ENCODE data around the gene PDGFRA.

PDGFRA gene

DNA sequence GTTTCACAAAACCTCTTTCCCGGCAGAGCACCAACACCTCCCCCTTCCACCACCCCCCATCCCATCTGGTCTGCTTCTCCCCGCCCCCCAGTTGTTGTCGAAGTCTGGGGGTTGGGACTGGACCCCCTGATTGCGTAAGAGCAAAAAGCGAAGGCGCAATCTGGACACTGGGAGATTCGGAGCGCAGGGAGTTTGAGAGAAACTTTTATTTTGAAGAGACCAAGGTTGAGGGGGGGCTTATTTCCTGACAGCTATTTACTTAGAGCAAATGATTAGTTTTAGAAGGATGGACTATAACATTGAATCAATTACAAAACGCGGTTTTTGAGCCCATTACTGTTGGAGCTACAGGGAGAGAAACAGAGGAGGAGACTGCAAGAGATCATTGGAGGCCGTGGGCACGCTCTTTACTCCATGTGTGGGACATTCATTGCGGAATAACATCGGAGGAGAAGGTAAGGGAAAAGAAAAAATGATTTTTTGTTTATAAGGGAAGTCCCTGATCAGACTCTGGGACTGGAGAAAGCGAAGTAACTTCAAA is at the start of gene PDGFRA:
PDGFRA (plus strand) TSS at position 333 of the 541 bp plus-strand sequence. CDS start 29,476 bp downstream, outside the sequence.
- no peak for DNase-seq

- no peak for DNase-seq
Measured at GRCh38 chr4:54184581-54184980, 44.5 kb upstream of the PDGFRA start.

DNA sequence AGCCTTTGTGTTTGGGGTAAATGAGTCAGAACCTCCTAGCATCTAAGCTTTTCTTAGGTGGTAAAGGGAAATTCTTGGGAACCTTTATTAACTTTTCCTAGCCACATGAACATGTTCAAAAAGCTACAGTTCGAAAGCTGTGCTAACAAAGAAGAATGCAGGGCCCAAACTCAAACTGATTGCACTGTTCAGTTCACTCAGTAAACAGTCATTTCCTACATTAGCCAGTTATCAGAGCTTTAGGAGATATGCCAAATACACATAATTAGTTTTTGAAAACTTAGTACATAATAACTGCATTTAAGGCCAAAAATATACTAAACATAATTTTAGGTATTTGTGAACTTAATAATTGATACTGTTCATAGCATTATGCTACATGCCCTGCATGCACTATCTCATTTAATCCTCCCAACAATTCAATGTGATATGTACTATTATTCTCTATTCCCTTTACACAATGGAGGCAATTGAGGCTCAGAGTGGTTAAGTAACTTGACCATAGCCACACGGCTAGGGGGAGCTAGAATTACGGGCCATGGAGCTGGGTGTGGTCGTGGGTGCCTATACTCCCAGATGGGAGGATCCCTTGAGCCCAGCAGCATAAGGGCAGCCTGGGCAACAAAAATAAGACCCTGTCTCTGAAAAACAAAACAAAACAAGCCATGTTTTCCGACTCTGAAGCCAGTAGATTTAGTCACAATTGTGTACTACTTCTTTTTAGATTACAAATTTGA is 43.9 kb upstream of the PDGFRA start:
- no peak for DNase-seq

- DNase-seq, result no peak
Measured at GRCh38 chr4:54185866-54186265, 43.2 kb upstream of the PDGFRA start.

DNA sequence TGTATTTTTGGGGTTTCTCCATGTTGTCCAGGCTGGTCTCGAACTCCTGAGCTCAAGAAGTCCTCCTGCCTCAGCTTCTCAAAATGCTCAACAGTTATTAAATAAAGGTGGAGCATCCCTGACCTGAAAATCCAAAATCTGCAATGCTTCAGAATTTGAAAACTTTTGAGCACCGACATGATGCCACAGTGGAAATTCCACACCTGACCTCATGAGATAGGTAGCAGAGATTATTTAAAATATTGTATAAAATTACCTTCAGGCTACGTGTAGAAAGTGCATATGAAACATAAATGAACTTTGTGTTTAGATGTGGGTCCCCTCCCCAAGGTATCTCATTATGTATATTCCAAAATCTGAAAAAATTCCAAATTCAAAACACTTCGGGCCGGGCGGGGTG is 42.7 kb upstream of the PDGFRA start:
- no peak for DNase-seq

- no peak for DNase-seq
Measured at GRCh38 chr4:54187148-54187547, 41.9 kb upstream of the PDGFRA start.

GRCh38 chr4:54189140-54189539 is 40.0 kb upstream of the PDGFRA start:
- DNase-seq, result no peak

GRCh38 chr4:54192811-54193210 is 36.3 kb upstream of the PDGFRA start:
- no peak for DNase-seq

DNA sequence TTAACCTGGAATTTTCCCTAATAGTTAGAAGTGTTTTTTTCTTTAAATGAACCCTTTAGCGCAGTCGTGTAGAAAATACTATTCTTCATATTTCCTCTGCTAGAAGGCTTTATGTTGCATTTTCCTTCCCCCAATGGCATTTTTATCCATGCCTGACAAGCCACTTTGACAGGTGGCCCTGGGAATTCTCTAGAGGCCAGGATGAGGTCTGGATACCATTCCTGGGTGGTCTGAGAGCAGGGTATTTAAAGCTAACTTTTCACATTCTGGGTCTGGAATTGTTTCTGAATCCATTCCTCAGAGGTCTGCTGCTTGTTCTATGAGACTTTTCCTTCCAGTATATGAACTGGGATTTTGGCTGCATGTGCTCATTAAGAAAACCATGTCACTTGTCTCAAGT is 31.2 kb upstream of the PDGFRA start:
- DNase-seq, result no peak

DNA sequence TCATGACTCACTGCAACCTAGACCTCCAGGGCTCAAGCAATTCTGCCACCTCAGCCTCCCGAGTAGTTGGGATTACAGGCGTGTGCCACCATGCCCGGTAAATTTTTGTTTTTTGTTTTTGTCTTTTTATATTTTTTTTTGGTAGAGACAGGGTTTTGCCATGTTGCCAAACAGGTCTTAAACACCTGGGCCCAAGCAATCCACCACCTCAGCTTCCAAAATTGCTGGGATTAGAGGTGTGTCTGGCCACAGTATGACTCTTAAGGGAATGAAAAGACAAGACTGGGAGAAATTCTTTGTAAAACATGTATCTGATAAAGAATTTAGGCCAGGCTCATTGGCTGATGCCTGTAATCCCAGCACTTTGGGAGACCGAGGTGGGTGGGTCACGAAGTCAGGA is 29.2 kb upstream of the PDGFRA start:
- no peak for DNase-seq

DNA sequence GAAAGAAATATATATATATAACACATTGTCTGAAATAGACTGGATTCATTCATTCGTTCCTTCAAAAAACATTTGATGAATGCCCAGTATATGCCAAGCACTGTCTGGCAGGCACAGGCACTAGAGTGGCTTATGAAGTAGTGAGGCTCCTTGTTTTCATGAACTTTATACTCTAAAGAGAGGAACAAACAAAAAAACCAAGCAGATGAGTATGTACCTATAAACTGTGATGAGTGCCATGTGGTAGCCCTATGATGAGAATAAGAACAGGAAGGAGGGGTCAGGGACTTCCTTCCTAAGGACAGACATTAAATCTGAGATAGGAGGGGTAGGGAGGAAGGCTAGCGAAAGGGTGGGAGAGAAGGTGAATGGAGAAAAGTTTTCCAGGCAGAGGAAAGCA is 19.5 kb upstream of the PDGFRA start:
- DNase-seq, result no peak

DNA sequence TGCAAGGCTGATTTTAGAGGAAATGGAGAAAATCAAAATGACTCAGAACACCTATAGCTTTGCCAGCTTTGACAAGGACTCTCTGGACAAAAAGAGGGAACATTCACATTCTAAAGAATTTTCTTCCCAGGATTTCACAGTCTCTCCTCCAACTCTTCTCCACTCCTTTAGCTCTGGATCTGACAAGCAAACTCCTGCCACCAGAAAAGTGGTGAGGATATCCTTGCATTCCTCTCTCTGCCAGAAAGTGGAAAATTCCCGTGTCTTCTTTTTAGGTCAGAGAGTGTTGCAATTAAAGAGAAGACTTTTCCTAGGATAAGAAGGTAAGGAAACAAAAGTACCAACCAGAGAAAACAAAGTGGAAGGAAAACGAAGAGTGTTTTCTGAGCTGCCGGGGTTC is 16.1 kb upstream of the PDGFRA start:
- no peak for DNase-seq

- DNase-seq, result no peak
Measured at GRCh38 chr4:54213761-54214160, 15.3 kb upstream of the PDGFRA start.

DNA sequence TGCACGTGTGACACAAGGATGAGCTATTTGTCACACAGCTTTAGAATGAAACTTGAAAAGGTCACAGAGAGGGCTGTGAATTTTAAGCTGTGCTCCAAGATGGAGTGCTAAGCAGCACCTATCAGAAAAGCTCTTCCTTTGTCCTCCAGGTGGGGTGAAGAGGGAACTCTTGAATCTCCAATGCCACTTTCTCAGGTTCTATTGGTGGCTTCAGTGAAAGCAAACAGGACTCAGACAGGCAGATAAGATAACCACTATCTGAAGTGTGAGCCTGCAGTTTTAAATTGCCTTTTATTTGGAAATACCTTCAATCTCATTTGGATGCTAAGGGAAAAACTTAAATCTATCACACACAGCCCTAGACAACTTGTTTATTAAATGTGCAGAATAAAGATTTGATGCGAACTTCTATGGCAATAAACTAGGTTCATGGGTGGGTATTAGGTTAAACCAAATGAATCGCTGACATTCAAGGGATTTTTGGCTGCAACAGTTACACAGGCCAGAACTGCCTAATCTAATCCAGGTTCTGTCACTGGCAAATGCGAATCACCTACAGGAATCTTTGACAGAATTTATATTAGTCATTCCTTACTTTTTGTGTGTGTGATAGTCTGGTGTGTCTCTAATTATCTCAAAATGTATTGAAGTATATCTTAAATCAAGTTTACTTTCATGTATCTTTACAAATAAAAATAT is 13.6 kb upstream of the PDGFRA start:
- DNase-seq, result no peak

DNA sequence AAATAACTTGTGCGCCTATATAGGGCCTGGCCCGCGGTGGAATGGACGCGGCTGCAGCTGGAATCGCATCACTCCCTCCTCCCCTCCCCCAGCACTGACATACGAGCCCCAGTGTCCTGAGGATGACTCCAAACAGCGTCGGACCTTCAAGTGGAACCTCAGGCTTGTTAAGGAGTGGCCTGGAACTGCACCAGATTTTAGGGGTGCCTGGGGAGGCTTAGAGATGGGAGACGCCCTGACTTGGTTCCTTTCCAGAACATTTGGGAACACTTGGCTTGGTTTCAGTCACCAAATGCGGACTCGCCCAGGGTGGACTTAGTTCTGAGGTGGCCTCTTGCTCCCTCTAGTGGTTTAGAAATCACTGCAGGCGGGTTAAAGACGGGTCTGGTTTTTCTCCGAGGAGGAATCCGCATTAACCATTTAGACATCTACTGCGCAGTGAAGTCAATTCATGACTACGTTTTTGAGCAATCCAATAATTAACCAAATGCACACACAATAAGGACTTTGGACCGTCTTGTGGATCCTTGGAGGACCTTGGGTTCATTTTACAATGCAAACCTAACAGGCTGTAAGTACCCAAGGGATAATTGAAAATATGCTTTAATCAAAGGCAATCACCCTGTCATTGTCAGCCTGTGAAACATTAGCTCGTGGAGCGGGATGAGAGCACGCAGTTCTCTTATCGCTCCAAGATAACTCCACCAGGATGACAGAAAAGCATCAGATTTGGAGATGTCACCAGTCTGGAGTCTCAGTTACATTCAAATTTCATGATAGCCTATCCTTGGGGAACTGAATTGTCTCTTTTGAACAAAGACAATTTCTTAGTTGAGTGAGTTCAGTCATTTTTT is 11.2 kb upstream of the PDGFRA start:
- DNase-seq, result peak; percentile 57

DNA sequence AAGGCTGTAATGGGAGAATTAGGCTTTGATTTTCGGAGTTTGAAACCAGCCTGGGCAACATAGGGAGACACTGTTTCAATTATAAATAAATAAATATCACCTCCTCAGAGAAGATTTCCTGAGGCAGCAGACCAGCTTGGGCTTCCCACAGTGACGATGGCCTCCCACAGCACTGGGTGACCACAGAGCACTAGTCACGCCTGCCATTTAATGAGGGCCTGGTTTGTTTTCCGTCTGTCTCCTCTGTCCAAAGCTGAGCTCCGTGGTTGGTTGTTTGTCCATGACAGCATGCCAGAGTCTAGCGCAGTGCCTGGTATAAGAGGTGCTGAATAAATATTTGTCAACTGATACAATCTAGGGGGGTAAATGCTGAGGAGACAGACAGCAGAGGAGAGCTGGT is 10.4 kb upstream of the PDGFRA start:
- no peak for DNase-seq

GRCh38 chr4:54224996-54225597 is 4.0 kb upstream of the PDGFRA start:
- no peak for DNase-seq

- no peak for DNase-seq
Measured at GRCh38 chr4:54225598-54226403, 3.3 kb upstream of the PDGFRA start.

- no peak for DNase-seq
Measured at GRCh38 chr4:54226404-54227255, 2.5 kb upstream of the PDGFRA start.

DNA sequence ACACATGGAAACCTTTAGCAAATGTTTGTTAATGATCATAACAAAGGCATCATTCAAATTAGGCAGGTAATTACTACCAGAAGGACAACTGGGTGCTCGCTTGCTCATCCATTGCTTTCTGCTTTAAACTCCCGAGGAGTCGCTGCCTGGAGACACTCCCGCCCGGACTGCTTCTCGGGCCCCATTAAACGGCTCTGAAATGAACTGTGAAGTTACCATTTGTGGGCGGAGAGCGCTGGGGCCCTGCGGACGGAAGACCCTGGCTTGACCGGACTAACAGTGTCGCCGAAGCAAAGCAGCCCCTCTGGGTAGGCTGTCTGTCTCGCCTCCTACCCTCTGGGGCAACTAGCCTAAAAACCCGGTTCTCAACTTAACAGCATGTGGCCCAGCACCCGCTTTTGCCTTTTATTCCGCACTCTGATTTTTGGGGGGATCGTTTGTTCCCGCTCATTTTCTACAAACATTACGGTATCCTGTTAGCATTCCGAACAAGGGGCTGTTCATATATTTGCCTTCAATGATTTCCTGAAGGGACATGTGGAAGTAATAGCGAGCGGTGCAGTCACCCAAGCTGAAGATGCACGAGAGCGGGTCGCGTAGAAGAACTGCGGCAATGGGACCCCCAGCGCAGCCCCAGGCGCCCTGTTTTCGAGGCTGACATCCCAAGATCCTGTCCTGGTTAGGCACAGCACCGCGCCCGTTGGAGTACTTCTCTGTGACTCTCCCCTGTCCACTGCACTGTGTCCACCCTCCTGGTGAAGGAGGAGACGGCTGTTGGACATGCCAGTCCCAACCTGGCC is 1.6 kb upstream of the PDGFRA start:
- DNase-seq, result no peak

Data from NCI-H2081 treated with DMSO at 0.1 percent for 48 hours (cell line).